GM18909 (cell line): ENCODE data around the gene FCRLB.
A peak's percentile ranks its signal among the peaks of the same experiment; 100 is the strongest.
"Not testable (repeated sequence)": the region's sequence is repeated elsewhere in the genome, so short reads cannot be mapped to it uniquely, and the experiment has no call there.

ENCODE experiments used
- ATAC-seq: cut with Tn5 transposase; IDR thresholded peaks from one replicate; pipeline ENCODE4 v1.9.1; 2021; ENCODE audit warnings: mild to moderate bottlenecking; ENCODE audit not compliant: unreplicated experiment, poor library complexity

The FCRLB gene

GRCh38 chr1:161737625-161738024 is 16.3 kb downstream of the FCRLB start:
- no peak for ATAC-seq

GRCh38 chr1:161738627-161739287 is 17.4 kb downstream of the FCRLB start:
- ATAC-seq: peak; percentile 75

GRCh38 chr1:161739865-161740566 is 18.7 kb downstream of the FCRLB start:
- ATAC-seq: peak; percentile 35

GRCh38 chr1:161740921-161741320 is 19.6 kb downstream of the FCRLB start:
- ATAC-seq: no peak

GRCh38 chr1:161743231-161743630 is 21.9 kb downstream of the FCRLB start:
- ATAC-seq: no peak

GRCh38 chr1:161747801-161748200 is 26.5 kb downstream of the FCRLB start:
- no peak for ATAC-seq

- ATAC-seq: peak; percentile 98
These were observed 28.4 kb downstream of the FCRLB start, which contains the start of gene DUSP12 for GRCh38 chr1:161749509-161750407. TSS of gene DUSP12 (plus strand) at chr1:161749786. CDS start at chr1:161749802, 16 bp downstream.

- ATAC-seq: no peak
These were observed 42.3 kb downstream of the FCRLB start for GRCh38 chr1:161763522-161764098.

GRCh38 chr1:161766102-161766981 is 45.0 kb downstream of the FCRLB start, which contains the start of gene ATF6:
TSS of gene ATF6 (plus strand) at chr1:161766320. CDS start at chr1:161766361, 41 bp downstream.
- peak; percentile 64 for ATAC-seq

- no peak for ATAC-seq
These were observed 47.1 kb downstream of the FCRLB start for GRCh38 chr1:161768461-161768860.

GRCh38 chr1:161768986-161769672 is 47.8 kb downstream of the FCRLB start:
- ATAC-seq: no peak

- ATAC-seq: not testable (repeated sequence)
These were observed 48.3 kb downstream of the FCRLB start for GRCh38 chr1:161769673-161770045.

- no peak for ATAC-seq
These were observed 48.9 kb downstream of the FCRLB start for GRCh38 chr1:161770250-161770649.

- no peak for ATAC-seq
These were observed 49.8 kb downstream of the FCRLB start for GRCh38 chr1:161771161-161771560.

- ATAC-seq: no peak
These were observed 50.6 kb downstream of the FCRLB start for GRCh38 chr1:161771973-161772372.

GRCh38 chr1:161772397-161772796 is 51.1 kb downstream of the FCRLB start:
- no peak for ATAC-seq

- ATAC-seq: no peak
These were observed 52.4 kb downstream of the FCRLB start for GRCh38 chr1:161773791-161774190.

GRCh38 chr1:161777261-161777660 is 55.9 kb downstream of the FCRLB start:
- ATAC-seq: no peak
